Measurements from ENCODE around the gene C11orf97.
"Not testable (repeated sequence)": the region's sequence is repeated elsewhere in the genome, so short reads cannot be mapped to it uniquely, and the experiment has no call there.

The C11orf97 gene

DNA sequence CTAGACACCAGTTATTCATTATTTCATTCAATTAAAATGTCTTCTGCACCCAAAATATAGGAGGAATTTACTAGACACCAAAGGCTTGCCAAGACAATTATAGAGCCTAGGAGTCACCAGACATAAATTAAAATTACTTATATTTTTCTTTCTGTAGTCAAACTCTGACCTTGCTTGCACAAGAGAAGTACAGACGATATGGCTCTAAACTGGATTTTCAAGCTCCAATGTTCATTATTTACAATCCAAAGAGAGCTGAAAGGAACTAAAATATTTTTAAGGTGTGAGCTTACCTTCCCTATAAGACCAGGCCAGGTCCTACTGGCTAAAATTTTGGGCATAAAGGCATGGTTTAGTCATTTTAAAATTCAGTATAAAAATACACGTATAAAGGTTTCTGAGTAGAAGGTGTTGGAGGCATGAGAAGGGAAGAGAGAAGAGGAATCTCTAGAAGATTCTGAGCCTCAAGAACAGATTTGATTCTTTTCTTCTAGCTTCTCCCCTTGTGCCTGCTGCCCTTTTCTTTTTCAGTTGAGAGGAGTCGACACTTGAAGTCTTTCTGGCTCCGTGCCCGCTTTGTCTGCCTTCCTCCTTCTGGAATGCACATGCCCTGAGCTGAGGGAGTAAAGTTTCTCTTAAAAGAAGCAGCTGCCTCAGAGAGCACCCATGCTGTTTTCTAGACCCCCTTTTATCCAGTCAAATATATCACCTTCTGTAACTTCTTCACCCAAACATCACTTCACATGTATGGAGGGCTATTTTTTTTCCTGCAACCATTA is 13.5 kb downstream of the C11orf97 start:
- DNase-seq: peak in 11 of 56 donors; percentile 5 to 62 (median 15)

DNA sequence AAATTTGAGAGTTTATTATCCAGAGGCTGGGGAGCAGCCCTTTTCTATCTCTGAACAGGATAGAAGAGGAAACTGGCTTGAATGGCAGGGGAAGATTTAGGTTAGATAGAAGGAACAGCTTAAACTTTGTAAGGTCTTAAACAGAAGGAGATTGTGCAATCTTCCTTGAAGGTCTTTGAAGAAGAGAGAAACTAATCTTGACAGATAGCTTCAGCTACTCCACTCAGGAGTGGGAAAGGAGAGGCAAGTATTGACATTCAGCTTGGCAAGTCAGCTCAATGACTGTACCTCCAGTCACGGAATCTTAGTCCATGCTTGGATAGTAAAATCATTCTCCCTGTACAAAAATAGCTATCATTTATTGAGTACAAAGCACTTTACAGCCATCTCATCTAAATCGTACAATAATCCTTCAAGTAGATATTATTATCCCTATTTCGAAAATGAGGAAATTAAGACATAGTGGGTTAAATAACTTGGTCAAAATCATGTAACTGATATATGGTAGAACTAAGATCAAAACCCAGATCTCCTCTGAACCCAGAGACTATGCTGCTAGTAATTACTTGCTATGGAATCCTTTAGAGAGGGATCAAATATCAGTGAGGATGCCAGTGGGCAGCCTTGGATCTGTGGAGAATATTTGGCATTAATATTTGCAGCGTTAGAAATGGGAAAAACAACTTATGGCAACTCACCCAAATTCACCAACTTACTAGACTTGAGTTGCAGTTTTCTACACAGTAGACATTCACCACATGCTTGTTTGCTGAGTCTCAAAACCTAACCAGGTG is 14.6 kb downstream of the C11orf97 start:
- no peak for DNase-seq

DNA sequence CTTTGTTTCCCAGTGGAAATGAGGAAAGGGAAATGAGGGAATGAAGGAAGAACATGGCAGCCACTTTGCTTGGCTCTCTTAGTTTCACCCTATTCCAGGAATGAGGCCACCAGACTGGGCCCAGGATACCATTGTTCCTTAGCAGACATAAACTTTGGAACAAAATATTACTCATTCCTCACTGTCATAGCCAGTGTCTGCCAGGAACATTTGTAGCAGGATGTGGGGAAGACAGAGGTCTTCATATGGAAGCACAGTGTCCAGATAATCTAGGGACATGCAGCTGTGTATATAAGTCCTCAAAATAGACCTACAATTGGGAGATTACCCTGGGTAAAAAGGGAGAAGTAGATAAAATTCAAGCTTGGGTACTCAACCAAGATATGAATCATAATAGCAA is 16.3 kb downstream of the C11orf97 start:
- no peak for DNase-seq

DNA sequence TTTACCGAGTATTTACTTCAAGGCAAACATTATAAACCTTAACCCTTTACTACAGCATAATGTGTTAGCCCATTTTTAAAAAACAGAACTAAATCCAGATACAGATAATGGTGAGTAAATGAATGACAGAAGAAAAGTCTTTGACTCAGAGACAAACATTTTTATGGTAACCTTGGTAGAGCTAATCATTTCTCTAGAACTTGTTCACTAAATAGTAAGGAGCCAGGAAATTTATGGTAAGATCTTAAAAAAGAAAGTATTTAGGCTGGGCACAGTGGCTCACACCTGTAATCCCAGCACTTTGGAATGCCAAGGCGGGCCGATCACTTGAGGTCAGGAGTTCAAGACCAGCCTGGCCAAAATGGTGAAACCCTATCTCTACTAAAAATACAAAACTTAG is 19.9 kb downstream of the C11orf97 start:
- DNase-seq: no peak

DNA sequence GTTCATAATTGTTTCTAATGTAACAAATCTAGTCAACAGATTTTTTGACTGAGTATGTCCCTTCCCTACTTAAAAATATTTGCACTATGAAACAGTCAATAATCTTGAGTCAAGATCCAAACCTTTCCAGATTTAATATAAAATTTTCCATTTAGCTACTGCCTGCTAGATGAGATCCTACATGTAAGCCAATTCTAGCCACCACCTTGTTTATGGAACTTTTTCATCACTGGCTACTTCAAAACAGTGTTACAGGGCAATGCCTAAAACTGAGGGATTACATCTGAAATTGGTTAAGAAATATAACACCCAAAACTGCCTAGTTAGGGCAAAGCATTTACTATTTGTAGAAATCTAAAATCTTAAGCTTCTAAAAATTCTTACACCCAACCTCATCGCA is 20.9 kb downstream of the C11orf97 start:
- no peak for DNase-seq

DNA sequence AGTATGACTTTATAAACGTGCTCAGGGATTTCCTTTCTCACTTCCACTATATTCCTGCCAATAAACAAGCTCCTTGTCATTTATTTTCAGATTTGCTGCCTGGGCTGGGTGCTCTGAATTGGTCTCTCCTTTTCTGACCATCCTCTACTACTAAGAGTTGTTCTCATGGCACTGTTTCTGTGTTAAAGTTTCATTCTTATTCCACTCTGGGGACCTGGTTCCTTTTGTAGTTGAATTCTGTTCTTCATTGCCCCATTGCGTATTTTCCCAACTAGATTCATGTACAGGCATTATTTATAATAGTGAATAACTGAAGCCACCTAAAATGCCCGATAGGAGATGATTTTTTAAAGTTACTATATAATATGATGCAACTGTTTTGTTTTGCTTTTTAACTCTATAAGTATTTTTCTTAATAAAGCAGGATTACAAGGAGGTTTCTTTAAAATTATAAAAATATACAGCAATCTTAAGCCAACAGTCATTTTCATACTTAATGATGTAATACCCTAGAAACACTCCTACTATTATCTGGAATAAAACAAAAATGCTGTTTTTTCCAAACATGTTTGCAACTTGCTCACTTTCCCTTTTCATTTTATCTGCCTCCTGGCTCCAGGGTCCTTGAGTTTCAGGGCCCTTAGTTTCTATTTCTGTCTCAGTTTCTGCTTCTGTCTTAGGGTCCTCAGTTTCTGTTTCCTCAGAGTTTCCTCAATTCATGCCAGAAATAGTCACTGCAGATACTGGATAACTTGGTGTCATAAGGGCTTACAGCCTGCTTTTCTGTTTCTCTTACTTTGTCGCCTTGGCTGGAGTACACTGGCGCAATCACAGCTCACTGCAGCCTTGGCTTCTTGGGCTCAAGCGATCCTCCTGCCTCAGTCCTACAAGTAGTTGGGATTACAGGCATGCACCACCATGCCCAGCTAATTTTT is 21.7 kb downstream of the C11orf97 start:
- no peak for DNase-seq

DNA sequence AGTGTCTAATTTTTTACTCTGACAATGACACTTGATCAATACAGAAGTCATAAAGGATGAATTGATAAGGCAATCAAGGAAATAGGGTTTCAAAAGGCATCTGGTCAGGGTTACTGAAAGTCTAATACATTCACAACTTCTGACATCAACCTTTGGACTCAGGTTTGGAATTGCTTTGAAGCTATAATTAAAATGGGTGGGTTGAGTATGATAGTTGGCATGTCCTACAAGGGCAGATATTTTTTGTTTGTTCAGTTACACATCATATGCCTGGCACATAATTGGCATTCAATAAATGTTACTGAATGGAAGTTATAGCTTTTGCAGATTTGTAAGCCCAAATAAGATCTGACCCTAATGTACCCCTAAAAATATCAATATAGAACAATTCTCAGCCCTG is 24.1 kb downstream of the C11orf97 start:
- no peak for DNase-seq

DNA sequence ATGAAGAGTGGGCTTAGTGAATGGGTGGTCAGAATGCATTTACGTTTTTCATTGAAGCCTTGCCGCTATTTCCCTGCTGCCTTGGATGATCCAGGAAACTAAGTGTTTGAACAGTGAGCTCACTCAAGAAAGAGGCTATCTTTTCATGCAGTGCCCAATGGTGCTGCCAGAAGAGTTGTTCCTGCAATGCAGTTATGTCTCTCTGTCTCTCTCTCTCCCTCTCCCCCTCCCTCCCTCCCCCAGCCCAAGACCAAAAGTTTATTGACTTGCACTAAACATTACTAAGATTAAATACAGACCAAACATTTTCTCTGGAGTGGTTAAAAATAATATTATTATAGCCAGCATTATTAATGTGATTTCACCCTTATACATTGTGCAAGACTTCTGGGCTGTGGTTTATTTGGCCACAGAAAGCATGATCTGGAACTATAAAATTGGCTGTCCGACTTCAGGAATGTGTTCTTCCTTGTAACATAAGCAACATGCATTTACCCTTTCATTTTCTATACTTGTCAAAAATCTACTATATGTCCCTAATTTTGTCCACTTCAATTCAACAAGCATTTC is 24.9 kb downstream of the C11orf97 start:
- no peak for DNase-seq

DNA sequence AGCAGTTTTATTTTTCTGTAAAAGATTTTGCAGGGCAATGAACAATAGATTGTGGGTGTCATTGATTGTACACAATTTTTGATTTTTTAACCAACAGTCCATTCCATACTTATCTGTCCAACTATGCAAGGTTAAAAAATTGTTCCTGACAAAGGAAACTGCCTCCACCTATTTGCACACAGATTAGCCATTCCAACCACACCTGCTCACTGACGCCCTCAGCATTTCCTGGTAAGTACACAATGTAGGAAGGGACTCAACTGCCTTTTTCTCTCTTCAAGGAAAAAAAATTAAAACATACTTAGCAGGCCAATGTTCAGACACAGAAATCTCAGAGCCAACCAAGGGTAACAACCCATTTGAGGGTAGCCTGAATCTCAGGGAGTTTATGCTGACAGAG is 27.2 kb downstream of the C11orf97 start:
- no peak for DNase-seq

DNA sequence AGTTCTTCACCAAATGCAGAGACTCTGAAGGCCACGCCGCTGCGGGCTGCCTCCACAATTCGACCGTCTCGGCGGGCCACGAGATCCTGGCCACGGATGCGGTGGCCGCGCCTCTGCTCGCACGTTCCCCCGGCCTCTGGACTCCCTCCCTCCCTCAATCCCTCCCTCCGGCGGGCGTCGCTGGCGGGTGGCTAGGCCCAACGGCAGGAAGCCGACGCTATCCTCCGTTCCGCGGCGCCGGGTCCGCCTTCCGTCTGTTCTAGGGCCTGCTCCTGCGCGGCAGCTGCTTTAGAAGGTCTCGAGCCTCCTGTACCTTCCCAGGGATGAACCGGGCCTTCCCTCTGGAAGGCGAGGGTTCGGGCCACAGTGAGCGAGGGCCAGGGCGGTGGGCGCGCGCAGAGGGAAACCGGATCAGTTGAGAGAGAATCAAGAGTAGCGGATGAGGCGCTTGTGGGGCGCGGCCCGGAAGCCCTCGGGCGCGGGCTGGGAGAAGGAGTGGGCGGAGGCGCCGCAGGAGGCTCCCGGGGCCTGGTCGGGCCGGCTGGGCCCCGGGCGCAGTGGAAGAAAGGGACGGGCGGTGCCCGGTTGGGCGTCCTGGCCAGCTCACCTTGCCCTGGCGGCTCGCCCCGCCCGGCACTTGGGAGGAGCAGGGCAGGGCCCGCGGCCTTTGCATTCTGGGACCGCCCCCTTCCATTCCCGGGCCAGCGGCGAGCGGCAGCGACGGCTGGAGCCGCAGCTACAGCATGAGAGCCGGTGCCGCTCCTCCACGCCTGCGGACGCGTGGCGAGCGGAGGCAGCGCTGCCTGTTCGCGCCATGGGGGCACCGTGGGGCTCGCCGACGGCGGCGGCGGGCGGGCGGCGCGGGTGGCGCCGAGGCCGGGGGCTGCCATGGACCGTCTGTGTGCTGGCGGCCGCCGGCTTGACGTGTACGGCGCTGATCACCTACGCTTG is 31.7 kb downstream of the C11orf97 start, which contains the start of gene FUT4:
Gene FUT4, plus strand, starts transcription at position 227 of the 951 bp plus-strand sequence. Its CDS starts 213 bp downstream, at position 440.
- peak in 49 of 56 donors; percentile 35 to 86 (median 62) for DNase-seq

DNA sequence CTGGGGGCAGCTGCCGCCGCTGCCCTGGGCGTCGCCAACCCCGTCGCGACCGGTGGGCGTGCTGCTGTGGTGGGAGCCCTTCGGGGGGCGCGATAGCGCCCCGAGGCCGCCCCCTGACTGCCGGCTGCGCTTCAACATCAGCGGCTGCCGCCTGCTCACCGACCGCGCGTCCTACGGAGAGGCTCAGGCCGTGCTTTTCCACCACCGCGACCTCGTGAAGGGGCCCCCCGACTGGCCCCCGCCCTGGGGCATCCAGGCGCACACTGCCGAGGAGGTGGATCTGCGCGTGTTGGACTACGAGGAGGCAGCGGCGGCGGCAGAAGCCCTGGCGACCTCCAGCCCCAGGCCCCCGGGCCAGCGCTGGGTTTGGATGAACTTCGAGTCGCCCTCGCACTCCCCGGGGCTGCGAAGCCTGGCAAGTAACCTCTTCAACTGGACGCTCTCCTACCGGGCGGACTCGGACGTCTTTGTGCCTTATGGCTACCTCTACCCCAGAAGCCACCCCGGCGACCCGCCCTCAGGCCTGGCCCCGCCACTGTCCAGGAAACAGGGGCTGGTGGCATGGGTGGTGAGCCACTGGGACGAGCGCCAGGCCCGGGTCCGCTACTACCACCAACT is 32.5 kb downstream of the C11orf97 start:
- peak in 4 of 56 donors; percentile 14 to 32 (median 18) for DNase-seq

DNA sequence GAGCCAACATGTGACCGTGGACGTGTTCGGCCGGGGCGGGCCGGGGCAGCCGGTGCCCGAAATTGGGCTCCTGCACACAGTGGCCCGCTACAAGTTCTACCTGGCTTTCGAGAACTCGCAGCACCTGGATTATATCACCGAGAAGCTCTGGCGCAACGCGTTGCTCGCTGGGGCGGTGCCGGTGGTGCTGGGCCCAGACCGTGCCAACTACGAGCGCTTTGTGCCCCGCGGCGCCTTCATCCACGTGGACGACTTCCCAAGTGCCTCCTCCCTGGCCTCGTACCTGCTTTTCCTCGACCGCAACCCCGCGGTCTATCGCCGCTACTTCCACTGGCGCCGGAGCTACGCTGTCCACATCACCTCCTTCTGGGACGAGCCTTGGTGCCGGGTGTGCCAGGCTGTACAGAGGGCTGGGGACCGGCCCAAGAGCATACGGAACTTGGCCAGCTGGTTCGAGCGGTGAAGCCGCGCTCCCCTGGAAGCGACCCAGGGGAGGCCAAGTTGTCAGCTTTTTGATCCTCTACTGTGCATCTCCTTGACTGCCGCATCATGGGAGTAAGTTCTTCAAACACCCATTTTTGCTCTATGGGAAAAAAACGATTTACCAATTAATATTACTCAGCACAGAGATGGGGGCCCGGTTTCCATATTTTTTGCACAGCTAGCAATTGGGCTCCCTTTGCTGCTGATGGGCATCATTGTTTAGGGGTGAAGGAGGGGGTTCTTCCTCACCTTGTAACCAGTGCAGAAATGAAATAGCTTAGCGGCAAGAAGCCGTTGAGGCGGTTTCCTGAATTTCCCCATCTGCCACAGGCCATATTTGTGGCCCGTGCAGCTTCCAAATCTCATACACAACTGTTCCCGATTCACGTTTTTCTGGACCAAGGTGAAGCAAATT is 33.3 kb downstream of the C11orf97 start:
- DNase-seq: peak in 2 of 56 donors; percentile 8 to 18

DNA sequence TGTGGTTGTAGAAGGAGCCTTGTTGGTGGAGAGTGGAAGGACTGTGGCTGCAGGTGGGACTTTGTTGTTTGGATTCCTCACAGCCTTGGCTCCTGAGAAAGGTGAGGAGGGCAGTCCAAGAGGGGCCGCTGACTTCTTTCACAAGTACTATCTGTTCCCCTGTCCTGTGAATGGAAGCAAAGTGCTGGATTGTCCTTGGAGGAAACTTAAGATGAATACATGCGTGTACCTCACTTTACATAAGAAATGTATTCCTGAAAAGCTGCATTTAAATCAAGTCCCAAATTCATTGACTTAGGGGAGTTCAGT is 33.9 kb downstream of the C11orf97 start:
- DNase-seq: no peak

DNA sequence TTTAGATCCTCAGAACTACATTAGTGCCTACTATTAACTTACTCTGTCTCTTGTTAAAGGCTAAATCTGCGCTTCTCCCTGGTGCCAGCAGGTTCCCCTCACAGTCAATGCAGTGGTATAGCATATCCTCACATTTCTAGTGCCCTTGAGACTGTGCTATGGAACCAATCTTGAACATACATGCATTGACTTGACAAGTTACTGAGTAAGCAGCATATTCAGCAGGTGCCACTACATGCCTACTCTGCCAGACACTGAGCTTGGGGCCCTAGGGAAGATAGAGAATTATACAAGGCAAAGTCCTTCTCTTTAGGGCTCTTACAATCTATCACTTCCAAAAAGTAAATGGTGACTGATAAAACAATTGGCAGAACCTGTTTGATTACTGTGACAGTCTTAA is 34.6 kb downstream of the C11orf97 start:
- no peak for DNase-seq

DNA sequence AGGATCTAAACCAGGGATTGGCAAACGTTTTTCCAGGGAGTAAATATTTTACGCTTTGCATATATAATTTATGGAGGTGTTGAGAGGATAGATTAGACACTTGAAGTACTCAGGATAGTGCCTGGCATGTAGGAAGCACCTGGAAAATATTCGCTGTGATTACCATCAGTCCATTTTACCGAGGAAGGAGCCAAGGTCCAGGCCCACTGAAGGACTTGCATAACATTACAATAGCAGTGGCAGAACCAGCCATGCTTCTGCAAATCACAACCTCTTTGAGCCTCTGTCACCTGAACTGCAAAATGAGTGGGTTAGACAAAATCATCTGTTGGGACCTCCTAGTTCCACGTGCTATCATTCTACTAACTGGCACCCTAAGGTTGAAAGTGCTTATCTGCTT is 36.9 kb downstream of the C11orf97 start:
- no peak for DNase-seq

DNA sequence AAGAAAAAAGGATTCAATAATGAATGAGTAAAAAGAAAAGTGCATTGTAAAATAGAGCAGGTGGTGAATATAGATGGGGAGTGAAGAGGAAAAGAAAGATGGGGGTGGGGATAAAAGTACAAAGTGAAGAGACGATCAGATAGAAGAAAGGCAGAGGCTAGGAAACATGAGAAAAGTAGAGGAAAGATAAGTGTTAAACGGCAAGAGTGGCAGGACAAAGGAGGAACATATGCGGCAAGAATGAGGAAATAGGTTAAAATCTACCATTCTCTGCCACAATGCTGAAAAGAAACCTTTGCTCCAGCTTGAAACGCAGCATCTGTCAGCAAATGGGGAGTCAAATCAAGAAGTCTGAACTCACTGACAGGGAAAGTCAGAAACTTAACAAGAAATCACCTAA is 38.3 kb downstream of the C11orf97 start:
- no peak for DNase-seq

DNA sequence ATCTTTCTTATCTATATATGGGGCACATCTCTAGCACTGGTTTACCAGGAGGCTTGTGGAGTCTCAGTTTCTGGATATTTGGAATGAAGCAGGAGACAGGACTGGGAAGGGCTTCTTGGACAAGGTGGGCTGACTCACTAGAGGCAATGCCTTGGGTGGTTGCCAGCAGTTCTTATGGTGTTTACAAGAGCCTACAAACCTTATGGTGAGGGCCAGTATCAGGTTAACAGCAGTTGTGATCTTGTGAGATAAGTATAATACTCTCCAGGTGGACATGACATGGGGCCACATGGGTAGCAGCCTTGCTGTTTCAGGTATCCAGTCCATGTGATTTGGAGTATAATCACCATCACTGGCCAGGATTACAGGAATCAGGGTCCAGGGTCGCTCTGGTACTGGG is 41.7 kb downstream of the C11orf97 start:
- DNase-seq: no peak

DNA sequence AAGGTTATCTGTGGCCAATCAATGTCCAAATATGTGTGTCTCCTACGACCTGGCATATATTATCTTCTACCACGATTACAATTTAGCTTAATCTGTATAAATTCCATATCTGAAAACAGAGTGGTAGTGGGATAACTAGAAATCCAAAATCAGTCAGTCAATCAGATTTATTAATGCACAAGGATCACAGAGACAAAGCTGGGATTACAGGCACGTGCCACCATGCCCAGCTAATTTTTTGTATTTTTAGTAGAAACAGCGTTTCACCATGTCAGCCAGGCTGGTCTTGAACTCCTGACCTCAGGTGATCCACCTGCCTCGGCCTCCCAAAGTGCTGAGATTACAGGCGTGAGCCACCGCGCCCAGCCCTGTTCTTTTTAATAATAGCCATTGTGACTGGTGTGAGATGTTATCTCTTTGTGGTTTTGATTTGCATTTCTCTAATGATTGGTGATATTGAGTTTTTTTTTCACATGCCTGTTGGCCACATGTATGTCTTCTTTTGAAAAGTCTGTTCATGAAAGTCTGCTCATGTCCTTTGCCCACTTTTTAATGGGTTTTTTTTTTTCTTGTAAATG is 43.6 kb downstream of the C11orf97 start:
- DNase-seq: not testable (repeated sequence)
